Measurements from ENCODE around the gene RSPO1.
"Not testable (repeated sequence)": the region's sequence is repeated elsewhere in the genome, so short reads cannot be mapped to it uniquely, and the experiment has no call there.

DNA sequence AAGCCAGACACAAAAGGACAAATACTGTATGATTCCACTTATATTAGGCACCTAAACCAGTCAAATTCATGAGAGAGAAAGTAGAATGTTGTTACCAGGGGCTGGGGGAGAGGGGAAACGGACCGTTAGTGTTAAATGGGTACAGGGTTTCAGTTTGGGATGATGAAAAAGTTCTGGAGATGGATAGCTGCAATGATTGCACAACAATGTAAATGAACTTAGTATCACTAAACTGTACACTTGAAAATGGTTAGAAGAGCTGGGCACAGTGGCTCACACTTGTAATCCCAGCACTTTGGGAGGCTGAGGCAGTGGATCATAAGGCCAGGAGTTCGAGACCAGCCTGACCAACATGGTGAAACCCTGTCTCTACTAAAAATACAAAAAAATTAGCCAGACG is 50.1 kb downstream of the RSPO1 start:
- TF ChIP-seq, protein P1, sequence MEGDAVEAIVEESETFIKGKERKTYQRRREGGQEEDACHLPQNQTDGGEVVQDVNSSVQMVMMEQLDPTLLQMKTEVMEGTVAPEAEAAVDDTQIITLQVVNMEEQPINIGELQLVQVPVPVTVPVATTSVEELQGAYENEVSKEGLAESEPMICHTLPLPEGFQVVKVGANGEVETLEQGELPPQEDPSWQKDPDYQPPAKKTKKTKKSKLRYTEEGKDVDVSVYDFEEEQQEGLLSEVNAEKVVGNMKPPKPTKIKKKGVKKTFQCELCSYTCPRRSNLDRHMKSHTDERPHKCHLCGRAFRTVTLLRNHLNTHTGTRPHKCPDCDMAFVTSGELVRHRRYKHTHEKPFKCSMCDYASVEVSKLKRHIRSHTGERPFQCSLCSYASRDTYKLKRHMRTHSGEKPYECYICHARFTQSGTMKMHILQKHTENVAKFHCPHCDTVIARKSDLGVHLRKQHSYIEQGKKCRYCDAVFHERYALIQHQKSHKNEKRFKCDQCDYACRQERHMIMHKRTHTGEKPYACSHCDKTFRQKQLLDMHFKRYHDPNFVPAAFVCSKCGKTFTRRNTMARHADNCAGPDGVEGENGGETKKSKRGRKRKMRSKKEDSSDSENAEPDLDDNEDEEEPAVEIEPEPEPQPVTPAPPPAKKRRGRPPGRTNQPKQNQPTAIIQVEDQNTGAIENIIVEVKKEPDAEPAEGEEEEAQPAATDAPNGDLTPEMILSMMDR (conservative IDR thresholded peaks at IDR 0.05; ENCODE audit: low read depth, low read length) = not testable (repeated sequence)
- TF ChIP-seq EZH2 (IDR thresholded peaks at IDR 0.05; ENCODE audit: borderline replicate concordance, low read depth, low read length, poor library complexity, severe bottlenecking) = not testable (repeated sequence)

All from A673 (cell line).